ENCODE data around the gene METAP1. TPM values are rescaled to one million over a fixed set of nuclear protein-coding genes. Genes with fewer than 3 reads are reported as not detected.
"Not testable (repeated sequence)": the region's sequence is repeated elsewhere in the genome, so short reads cannot be mapped to it uniquely, and the experiment has no call there.

Gene METAP1
- total RNA-seq, 1 donor = 52.8 TPM

- no peak for DNase-seq (ENCODE audit: insufficient read length, low spot score, missing footprints)
- TF ChIP-seq, protein P1, sequence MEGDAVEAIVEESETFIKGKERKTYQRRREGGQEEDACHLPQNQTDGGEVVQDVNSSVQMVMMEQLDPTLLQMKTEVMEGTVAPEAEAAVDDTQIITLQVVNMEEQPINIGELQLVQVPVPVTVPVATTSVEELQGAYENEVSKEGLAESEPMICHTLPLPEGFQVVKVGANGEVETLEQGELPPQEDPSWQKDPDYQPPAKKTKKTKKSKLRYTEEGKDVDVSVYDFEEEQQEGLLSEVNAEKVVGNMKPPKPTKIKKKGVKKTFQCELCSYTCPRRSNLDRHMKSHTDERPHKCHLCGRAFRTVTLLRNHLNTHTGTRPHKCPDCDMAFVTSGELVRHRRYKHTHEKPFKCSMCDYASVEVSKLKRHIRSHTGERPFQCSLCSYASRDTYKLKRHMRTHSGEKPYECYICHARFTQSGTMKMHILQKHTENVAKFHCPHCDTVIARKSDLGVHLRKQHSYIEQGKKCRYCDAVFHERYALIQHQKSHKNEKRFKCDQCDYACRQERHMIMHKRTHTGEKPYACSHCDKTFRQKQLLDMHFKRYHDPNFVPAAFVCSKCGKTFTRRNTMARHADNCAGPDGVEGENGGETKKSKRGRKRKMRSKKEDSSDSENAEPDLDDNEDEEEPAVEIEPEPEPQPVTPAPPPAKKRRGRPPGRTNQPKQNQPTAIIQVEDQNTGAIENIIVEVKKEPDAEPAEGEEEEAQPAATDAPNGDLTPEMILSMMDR (IDR thresholded peaks at IDR 0.05; ENCODE audit: extremely low read depth, low read depth, low read length) = no peak
- Histone ChIP-seq H3K4me2 (ENCODE audit: insufficient read depth, low read length) (no peak overlapping the region), H3K27me3 (ENCODE audit: insufficient read depth, low read length) (no peaks in the 10 kb centered on the region), H3K27ac (ENCODE audit: low read depth, low read length) (no peak overlapping the region), H3K79me2 (ENCODE audit: insufficient read depth, low read length) (peaks cover 43% of the 10 kb centered on the region), H3K36me3 (ENCODE audit: insufficient read depth, low read length) (no peaks in the 10 kb centered on the region), H3K4me1 (ENCODE audit: insufficient read depth, low read length) (no peaks in the 10 kb centered on the region), H3K4me3 (ENCODE audit: insufficient read depth, low read length) (no peak overlapping the region), H3K9me3 (ENCODE audit: low read depth, low read length) (no peaks in the 10 kb centered on the region), H2AFZ (ENCODE audit: low read length) (no peak overlapping the region), H4K20me1 (ENCODE audit: insufficient read depth, low read length) (peaks cover 3% of the 10 kb centered on the region)
These were observed 95.1 kb downstream of the METAP1 start for GRCh38 chr4:99090481-99091215.

DNA sequence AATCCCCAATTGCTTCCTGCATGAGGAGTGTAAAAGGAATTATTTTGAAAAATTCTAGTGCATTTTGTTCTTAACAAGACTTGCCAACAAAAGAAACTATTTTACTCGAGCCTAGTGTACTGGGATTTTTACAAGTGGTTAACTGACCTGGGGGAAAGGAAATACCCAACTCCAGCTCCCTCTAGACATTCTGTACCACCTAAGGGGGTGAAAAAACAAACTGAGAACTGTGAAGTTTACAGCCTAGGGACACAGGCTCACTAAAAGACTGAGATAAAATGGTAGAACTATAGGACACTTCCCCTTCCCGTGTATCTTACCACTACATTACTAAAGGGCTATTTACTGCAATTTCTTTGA lies 95.7 kb downstream of the METAP1 start:
- no peak overlapping the region for H3K27ac ChIP-seq (ENCODE audit: low read depth, low read length)
- DNase-seq (ENCODE audit: insufficient read length, low spot score, missing footprints) = no peak
- H3K79me2 ChIP-seq (ENCODE audit: insufficient read depth, low read length) = peaks cover 39% of the 10 kb centered on the region
- H3K4me2 ChIP-seq (ENCODE audit: insufficient read depth, low read length) = no peak overlapping the region
- no peaks in the 10 kb centered on the region for H3K4me1 ChIP-seq (ENCODE audit: insufficient read depth, low read length)
- peaks cover 3% of the 10 kb centered on the region for H4K20me1 ChIP-seq (ENCODE audit: insufficient read depth, low read length)
- no peaks in the 10 kb centered on the region for H3K27me3 ChIP-seq (ENCODE audit: insufficient read depth, low read length)
- peak overlapping the region; percentile 8 for H2AFZ ChIP-seq (ENCODE audit: low read length)
- H3K9me3 ChIP-seq (ENCODE audit: low read depth, low read length) = no peaks in the 10 kb centered on the region
- no peaks in the 10 kb centered on the region for H3K36me3 ChIP-seq (ENCODE audit: insufficient read depth, low read length)
- H3K4me3 ChIP-seq (ENCODE audit: insufficient read depth, low read length) = peak overlapping the region; percentile 6
- TF ChIP-seq, protein P1 (IDR thresholded peaks at IDR 0.05; ENCODE audit: extremely low read depth, low read depth, low read length) = no peak

DNA sequence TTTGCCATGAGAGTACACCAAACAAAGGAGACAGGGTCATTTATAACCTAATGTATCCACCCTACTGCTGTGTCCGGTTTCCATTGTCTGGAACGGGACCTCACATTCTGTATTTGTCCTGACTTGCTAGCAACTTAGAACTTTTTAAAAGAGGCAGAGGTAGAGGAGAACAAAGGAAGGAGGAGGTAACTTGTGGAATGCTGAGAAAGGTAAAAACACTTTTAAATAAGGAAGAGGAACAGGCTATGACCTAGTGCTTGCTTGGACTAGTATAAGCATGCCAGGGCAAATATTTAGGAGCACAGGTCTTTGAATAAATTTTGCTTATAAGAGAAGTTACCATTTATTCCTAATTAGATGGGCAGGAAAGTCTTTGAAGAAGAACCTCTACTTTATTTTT lies 96.3 kb downstream of the METAP1 start:
- not testable (repeated sequence) for H4K20me1 ChIP-seq (ENCODE audit: insufficient read depth, low read length); H3K4me1 ChIP-seq (ENCODE audit: insufficient read depth, low read length); H3K36me3 ChIP-seq (ENCODE audit: insufficient read depth, low read length); H3K4me3 ChIP-seq (ENCODE audit: insufficient read depth, low read length); DNase-seq (ENCODE audit: insufficient read length, low spot score, missing footprints); H3K9me3 ChIP-seq (ENCODE audit: low read depth, low read length); H3K4me2 ChIP-seq (ENCODE audit: insufficient read depth, low read length); H3K27me3 ChIP-seq (ENCODE audit: insufficient read depth, low read length); H3K27ac ChIP-seq (ENCODE audit: low read depth, low read length); H2AFZ ChIP-seq (ENCODE audit: low read length)
- peaks cover 32% of the 10 kb centered on the region for H3K79me2 ChIP-seq (ENCODE audit: insufficient read depth, low read length)

GRCh38 chr4:99099311-99099710 lies 103.8 kb downstream of the METAP1 start:
- no peaks in the 10 kb centered on the region for H3K27me3 ChIP-seq (ENCODE audit: insufficient read depth, low read length)
- TF ChIP-seq, protein P1 (IDR thresholded peaks at IDR 0.05; ENCODE audit: extremely low read depth, low read depth, low read length) = no peak
- no peak for DNase-seq (ENCODE audit: insufficient read length, low spot score, missing footprints)
- no peaks in the 10 kb centered on the region for H4K20me1 ChIP-seq (ENCODE audit: insufficient read depth, low read length)
- H2AFZ ChIP-seq (ENCODE audit: low read length) = no peak overlapping the region
- H3K4me1 ChIP-seq (ENCODE audit: insufficient read depth, low read length) = no peaks in the 10 kb centered on the region
- H3K9me3 ChIP-seq (ENCODE audit: low read depth, low read length) = no peaks in the 10 kb centered on the region
- H3K36me3 ChIP-seq (ENCODE audit: insufficient read depth, low read length) = no peaks in the 10 kb centered on the region
- H3K79me2 ChIP-seq (ENCODE audit: insufficient read depth, low read length) = no peaks in the 10 kb centered on the region
- no peak overlapping the region for H3K4me3 ChIP-seq (ENCODE audit: insufficient read depth, low read length)
- H3K4me2 ChIP-seq (ENCODE audit: insufficient read depth, low read length) = no peak overlapping the region
- no peak overlapping the region for H3K27ac ChIP-seq (ENCODE audit: low read depth, low read length)

DNA sequence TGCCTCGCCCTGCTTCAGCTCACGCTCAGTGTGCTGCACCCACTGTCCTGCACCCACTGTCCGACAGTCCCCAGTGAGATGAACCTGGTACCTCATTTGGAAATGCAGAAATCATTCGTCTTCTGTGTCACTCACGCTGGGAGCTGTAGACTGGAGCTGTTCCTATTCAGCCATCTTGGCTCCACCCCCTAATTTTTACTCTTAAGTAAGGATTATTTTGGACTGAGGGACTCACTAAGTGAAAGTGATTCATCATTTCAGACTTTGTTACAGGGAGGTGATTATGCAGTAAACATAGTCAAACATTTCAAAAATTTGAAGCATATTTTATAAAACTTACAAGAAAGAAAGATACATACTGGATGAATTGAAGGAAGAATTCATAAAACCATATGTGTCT lies 104.3 kb downstream of the METAP1 start:
- not testable (repeated sequence) for H4K20me1 ChIP-seq (ENCODE audit: insufficient read depth, low read length); H2AFZ ChIP-seq (ENCODE audit: low read length); H3K4me3 ChIP-seq (ENCODE audit: insufficient read depth, low read length); DNase-seq (ENCODE audit: insufficient read length, low spot score, missing footprints); H3K79me2 ChIP-seq (ENCODE audit: insufficient read depth, low read length); H3K4me1 ChIP-seq (ENCODE audit: insufficient read depth, low read length); H3K4me2 ChIP-seq (ENCODE audit: insufficient read depth, low read length); H3K9me3 ChIP-seq (ENCODE audit: low read depth, low read length); H3K27me3 ChIP-seq (ENCODE audit: insufficient read depth, low read length); H3K36me3 ChIP-seq (ENCODE audit: insufficient read depth, low read length); H3K27ac ChIP-seq (ENCODE audit: low read depth, low read length)
